ENCODE data around the gene CLDN7.

The CLDN7 gene
- 0.62 to 0.81 reads per million in 2 donors for total RNA-seq

GRCh38 chr17:7262192-7262934, at the start of gene CLDN7:
Gene CLDN7 (minus strand): TSS chr17:7262478. CDS start chr17:7262043, 435 bp downstream.
- DNase-seq = no peak

DNA sequence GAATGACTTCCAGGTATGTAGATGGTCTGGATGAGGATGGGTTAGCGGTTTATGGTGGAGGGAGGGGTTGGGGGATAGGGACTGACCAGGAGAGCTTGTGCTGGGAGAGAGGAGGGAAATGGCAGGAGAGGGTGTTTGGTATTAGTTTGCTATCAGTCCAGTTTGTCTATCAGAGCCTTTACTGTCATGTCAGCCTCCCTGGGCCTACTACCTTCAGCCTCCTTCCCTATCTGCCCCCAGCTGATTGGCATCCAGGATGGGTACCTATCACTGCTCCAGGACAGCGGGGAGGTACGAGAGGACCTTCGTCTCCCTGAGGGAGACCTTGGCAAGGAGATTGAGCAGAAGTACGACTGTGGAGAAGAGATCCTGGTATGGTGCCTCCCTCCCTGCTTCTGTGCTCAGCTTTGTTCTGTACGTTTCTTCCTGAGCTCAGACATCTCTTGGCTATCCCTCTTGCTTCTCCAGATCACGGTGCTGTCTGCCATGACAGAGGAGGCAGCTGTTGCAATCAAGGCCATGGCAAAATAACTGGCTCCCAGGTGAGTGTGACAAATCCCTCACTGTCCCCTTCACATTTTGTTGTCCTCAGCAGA, 48.9 kb upstream of the CLDN7 start:
- no peak for DNase-seq

GRCh38 chr17:7309628-7310027, 47.4 kb upstream of the CLDN7 start:
- DNase-seq = no peak

- DNase-seq = peak; percentile 62 to 95 (median 85)
These were observed 46.6 kb upstream of the CLDN7 start for GRCh38 chr17:7308625-7309433.

GRCh38 chr17:7307686-7308624, 45.7 kb upstream of the CLDN7 start:
- peak in 4 of 5 experiments; percentile 29 to 78 (median 57) for DNase-seq

- peak; percentile 100 for DNase-seq
These were observed 44.8 kb upstream of the CLDN7 start, which contains the start of gene EIF5A for GRCh38 chr17:7306911-7307685. Gene EIF5A (plus strand): TSS chr17:7307628. CDS start chr17:7309636, 2,008 bp downstream.

DNA sequence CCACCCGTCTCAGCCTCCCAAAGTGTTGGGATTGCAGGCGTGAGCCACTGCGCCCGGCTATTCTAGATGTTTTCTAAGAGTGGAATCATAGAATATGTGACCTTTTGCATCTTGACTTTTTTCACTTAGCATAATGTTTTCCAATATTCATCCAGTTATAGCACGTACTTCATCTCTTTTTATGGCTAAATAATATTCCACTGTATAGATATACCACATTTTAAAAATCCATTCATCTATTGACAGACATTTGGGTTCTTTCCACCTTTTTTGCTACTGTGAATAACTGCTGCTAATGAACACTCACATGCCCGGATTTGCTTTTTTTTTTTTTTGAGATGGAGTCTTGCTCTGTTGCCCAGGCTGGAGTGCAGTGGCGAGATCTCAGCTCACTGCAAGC, 41.9 kb upstream of the CLDN7 start:
- no peak for DNase-seq

DNA sequence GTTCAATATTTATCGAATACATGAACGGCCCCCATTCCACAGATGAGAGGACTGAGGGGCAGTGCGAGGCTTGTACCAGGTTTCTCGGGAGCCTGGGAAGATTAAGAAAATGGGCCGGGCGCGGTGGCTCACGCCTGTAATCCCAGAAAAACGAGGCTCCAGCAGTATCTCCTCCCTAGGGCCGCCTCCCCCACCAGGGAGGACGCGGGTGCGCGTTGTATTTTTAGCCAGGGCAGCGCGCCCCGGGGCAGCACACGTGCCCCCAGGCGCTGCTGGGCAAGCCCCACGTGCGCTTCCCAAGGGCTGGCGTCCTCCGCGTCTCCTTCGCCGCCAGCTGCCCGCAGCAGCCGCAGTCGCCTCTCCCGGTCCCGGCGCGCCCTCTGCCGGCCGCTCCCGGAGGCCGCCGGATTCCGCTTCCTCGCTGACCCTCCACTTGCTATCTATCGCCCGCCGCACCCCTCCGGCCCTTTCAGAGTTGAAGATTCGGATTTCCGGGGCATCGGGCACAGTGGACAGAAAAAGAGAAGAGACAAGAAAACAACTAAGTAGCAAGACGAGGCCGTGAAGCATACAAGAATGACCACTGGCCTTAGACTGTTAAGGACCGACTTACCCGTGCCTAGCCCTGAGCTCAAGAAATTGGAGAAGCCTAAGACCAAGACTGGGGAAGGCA, 34.0 kb upstream of the CLDN7 start:
- DNase-seq = peak; percentile 40 to 62 (median 52)

GRCh38 chr17:7295230-7296180, 33.2 kb upstream of the CLDN7 start:
- no peak for DNase-seq

DNA sequence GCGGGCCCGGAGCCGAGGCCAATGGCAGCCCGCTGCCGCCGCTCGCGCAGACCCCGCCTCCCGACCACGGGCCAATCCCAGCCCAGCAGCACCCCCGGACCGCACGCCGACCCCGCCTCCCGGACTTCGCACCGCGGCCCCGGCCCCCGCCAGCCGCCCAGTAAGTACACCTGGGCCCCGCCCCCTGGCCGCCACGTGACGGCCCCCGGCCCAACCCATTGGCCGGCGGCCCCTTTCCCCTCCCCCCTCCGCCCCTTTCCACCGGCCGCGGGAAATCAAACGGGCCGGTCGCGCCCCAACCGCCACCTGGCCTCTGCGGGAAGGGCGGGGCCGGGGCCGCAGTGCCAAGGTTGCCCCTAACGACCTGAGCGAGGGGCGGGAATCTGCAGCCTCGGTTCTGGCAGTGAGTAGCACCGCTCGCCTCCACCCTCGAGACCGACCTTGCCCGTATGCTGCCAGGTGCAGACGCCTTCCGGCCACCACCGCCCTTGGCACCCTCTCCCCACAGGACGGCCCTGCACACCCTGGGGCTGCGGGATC, 32.4 kb upstream of the CLDN7 start, which contains the start of gene YBX2:
TSS of gene YBX2 (minus strand) at position 26 of the 540 bp plus-strand sequence. CDS start 139 bp downstream, outside the sequence.
- peak; percentile 58 to 83 (median 62) for DNase-seq

DNA sequence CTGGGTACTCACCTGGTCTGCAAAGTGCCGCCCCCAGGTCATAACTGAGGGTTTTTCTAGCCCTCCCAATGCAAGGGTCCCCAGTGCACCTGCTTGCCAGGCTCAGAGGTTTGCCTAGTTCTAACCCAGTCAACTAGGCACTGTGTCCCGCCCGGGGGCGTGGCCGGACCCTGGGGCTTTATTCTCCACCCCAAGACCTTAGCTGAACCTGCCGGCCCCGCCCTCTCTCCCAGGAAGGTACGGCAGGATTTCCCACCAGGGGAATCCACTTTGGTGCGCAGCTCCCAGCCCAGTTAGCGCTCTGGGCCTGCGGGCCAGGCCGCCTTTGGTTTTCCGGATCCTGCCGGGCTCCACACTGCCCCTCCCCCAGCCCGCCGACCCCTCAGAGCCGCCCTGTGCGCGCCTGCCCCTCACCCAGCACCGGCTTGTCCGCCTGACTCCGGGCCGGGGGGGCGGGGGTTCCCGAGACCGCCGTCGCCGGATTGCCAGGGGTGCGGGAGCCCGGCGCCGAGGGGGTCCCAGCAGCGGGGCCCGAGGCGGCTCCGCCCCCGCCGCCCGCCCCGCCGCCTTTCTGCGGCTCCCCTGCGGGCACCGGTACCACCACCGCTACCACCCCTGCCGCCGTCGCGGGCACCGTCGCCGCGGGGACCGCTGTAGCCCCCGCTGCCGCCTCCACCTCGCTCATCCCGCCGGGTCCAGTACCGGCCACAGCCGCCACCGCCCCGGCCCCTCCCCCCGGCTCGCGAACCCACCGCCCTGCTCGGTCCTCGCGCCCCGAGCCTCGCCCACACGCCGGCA, 31.7 kb upstream of the CLDN7 start:
- DNase-seq = no peak

DNA sequence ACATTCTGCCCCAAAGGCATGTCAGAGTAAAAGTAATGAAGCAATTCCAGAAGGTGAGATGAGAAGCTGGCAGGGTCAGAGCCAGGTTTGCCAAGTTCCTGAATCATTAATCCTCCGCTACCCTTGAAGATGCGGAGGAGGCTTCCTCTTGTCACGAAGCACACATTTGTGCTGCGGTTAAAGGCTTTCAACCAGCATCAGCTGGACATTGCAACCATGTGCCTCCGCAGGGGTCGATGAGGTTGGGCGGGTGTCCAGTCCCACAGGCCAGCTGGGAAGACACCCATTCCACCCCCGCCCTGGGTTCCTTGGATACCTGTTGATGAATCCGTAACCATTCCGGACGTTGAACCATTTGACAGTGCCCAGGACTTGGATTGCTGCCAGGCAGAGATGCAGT, 30.9 kb upstream of the CLDN7 start:
- no peak for DNase-seq

- no peak for DNase-seq
These were observed 30.5 kb upstream of the CLDN7 start for GRCh38 chr17:7292729-7293128.

DNA sequence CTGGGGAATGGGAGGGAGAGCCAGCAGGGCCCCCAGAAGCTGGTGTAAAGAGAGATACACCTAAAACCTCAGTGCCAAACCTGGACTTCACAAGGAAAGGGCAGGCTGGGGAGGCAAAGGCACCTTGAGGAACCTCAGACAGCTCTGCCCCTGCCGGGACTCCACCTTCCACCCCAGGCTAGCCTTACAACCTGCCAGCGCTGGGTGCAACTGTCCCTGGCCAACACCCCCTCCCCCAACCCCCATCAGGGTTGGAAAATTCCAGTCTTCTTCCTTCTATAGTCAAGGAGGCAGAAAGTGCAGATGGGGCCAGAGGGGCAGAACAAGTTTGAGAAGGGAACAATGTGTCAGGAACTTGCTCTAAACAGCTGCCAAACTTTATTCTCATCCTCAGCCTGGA, 29.9 kb upstream of the CLDN7 start:
- no peak for DNase-seq

DNA sequence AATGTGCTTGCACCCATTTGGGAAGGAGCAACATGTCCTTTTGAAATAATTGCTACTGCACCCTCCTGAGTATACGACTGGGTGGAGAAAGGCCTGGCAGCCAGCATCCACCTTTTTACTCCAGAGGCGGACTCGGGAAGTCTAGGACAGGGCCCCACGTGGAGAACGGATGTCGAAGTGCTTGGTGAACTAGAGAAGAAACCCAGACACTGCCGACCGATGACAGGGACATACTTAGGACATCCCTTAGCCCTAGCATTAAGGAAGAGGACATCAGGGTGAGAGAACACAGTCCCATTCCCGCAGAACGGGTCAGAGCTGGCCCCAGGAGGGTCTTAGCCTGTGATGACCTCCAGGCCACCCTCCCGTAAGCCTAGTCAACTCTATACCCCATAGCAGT, 28.4 kb upstream of the CLDN7 start:
- no peak for DNase-seq

DNA sequence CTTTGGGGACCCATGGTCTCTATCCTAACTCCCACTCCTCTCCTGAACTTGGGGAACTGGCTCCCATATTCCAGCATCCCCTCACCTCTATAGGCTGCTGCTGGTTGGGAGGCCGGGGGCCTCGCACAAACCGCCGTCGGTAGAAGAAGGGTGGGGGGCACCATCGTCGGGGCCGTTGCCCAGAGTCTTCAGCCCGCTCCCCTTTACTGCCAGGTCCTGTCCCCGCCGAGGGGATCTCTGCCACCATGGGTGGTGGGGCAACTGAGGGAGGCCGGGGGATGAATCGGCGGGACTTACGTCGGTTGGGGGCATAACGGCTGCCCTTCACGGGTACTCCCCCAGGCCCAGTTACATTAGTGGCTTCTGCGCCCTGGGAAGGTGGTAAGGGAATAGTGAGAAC, 27.9 kb upstream of the CLDN7 start:
- no peak for DNase-seq

- no peak for DNase-seq
These were observed 27.2 kb upstream of the CLDN7 start for GRCh38 chr17:7289256-7290032.

All from T-helper 2 cell (primary cell).